Upper lobe of left lung (tissue), 6 donors: ENCODE measurements around the gene CTR9. TPM values are rescaled to one million over a fixed set of nuclear protein-coding genes. Genes with fewer than 3 reads are reported as not detected.
"Not testable (repeated sequence)": the region's sequence is repeated elsewhere in the genome, so short reads cannot be mapped to it uniquely, and the experiment has no call there.

ENCODE experiments used
- ATAC-seq, 2 donors: fragments of 200-7000 bp; cut with Tn5 transposase; one replicate each; pipeline ENCODE4 v1.9.1; 2022; ENCODE audit warnings: mild to moderate bottlenecking in 2 of 2, moderate library complexity in 2 of 2; ENCODE audit not compliant: low FRiP score in 2 of 2
- DNase-seq, 2 donors: peaks; one replicate each; pipeline ENCODE4 v3.0.0-alpha.2; 2019 to 2020
- H3K27ac ChIP-seq, 4 donors: fragments of 200-600 bp; sonication (generic); one replicate each; pipeline ENCODE4 v1.5.1; 2016 to 2019
- H3K27me3 ChIP-seq, 4 donors: fragments of 200-600 bp; sonication (generic); one replicate each; pipeline ENCODE4 v1.5.1; 2017 to 2019
- H3K36me3 ChIP-seq, 4 donors: fragments of 200-600 bp; sonication (generic); one replicate each; pipeline ENCODE4 v1.5.1; 2016 to 2019
- H3K4me1 ChIP-seq, 4 donors: fragments of 200-600 bp; sonication (generic); one replicate each; pipeline ENCODE4 v1.5.1; 2018 to 2019
- H3K4me3 ChIP-seq, 4 donors: fragments of 200-600 bp; sonication (generic); one replicate each; pipeline ENCODE4 v1.5.1; 2017 to 2019; ENCODE audit warnings: mild to moderate bottlenecking in 2 of 4, moderate library complexity in 1 of 4
- H3K9me3 ChIP-seq, 4 donors: fragments of 200-600 bp; sonication (generic); one replicate each; pipeline ENCODE4 v1.5.1; 2018 to 2019
- CTCF ChIP-seq, 6 experiments: fragments of 450-650 bp in 4 of 6; fragments of 200-600 bp in 2 of 6; sonication (generic) in 2 of 6; IDR thresholded peaks; one replicate each; pipeline ENCODE4 v1.5.1; 2016 to 2019; ENCODE audit warnings: antibody characterized with exemption in 6 of 6
- EP300 ChIP-seq, 4 donors: sonication (generic); formaldehyde crosslinking; IDR thresholded peaks; one replicate each; pipeline ENCODE4 v1.5.1; 2017; ENCODE audit warnings: antibody characterized with exemption in 4 of 4, control low read depth in 2 of 4
- POLR2A ChIP-seq, 4 donors: fragments of 450-650 bp; IDR thresholded peaks; one replicate each; pipeline ENCODE4 v1.5.1; 2016 to 2017; ENCODE audit warnings: antibody characterized with exemption in 4 of 4, mild to moderate bottlenecking in 2 of 4
- POLR2AphosphoS5 ChIP-seq, 2 donors: sonication (generic); formaldehyde crosslinking; IDR thresholded peaks; one replicate each; pipeline ENCODE4 v1.5.1; 2017; ENCODE audit warnings: antibody characterized with exemption in 2 of 2
- WGBS, 2 donors: methylation state at CpG; one replicate each; pipeline ENCODE4 v1.1.5; 2017 to 2018; 5-methylcytosine and 5-hydroxymethylcytosine counted together
- total RNA-seq, 6 donors: library from RNA; depleted of rRNA in 4 of 6; stranded (reverse); fragments of >200 nt in 4 of 6; gene quantifications; one replicate each; pipeline versions ENCODE4 v1.1.0 to v1.2.1, GENCODE V29; 2016 to 2021
- donor health status: DM: no; HTN: no; CAD: no; lungs with moderate emphysema.
- donor health status: DM: no; HTN: yes; CAD: no; lungs with severe emphysema.

CTR9 gene
- total RNA-seq, 6 donors from 2014 or later = 9.9 to 35.4 (median 26.9) TPM

GRCh38 chr11:10813945-10814344 is 62.9 kb downstream of the CTR9 start:
- no peaks in the 10 kb centered on the region for H3K36me3 ChIP-seq
- no peaks in the 10 kb centered on the region for H3K9me3 ChIP-seq
- ATAC-seq = no peak
- no peak for TF ChIP-seq EP300 (IDR thresholded peaks at IDR 0.05)
- TF ChIP-seq POLR2A (IDR thresholded peaks at IDR 0.05) = no peak
- TF ChIP-seq CTCF (IDR thresholded peaks at IDR 0.05) = no peak
- TF ChIP-seq POLR2AphosphoS5 (IDR thresholded peaks at IDR 0.05) = no peak
- no peak for DNase-seq
- no peak overlapping the region for H3K27ac ChIP-seq
- no peak overlapping the region for H3K4me3 ChIP-seq
- H3K4me1 ChIP-seq = peaks cover 5 to 9% (median 6%) of the 10 kb centered on the region in 4 donors
- H3K27me3 ChIP-seq = no peaks in the 10 kb centered on the region

GRCh38 chr11:10818594-10818993 is 67.5 kb downstream of the CTR9 start:
- no peak for ATAC-seq
- Histone ChIP-seq H3K9me3 (no peaks in the 10 kb centered on the region), H3K4me3 (no peak overlapping the region), H3K36me3 (no peaks in the 10 kb centered on the region), H3K27ac (no peak overlapping the region), H3K27me3 (no peaks in the 10 kb centered on the region), H3K4me1 (no peaks in the 10 kb centered on the region)
- TF ChIP-seq POLR2AphosphoS5 (IDR thresholded peaks at IDR 0.05) (no peak), EP300 (IDR thresholded peaks at IDR 0.05) (no peak), CTCF (IDR thresholded peaks at IDR 0.05) (no peak), POLR2A (IDR thresholded peaks at IDR 0.05) (no peak)
- DNase-seq = no peak
- WGBS, 2 donors = 92 to 95% methylated on average over 1 of the region's 1 CpG

DNA sequence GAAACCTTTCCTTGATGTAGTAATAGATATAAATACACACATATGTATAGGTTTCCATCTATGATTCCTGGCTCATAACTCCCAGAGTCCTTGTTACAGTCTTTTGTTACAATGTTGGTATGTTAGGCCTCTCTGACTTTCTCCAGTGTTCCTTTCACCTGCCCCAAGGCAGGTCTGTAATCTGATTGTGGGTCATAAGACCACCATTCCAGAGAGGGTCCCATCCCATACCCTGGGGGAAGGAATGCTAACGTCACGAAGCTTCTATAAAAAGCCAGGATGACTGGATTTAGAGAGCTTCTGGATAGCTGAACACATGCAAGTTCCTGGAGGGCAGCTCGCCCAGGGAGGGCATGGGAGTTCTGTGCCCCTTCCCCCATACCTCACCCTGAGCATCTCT is 71.4 kb downstream of the CTR9 start:
- not testable (repeated sequence) for H3K9me3 ChIP-seq, H3K27ac ChIP-seq, H3K4me1 ChIP-seq, H3K4me3 ChIP-seq, DNase-seq, H3K27me3 ChIP-seq, H3K36me3 ChIP-seq, ATAC-seq
- 90 to 95% methylated on average over 2 to 3 of the region's 3 CpGs for WGBS, 2 donors

- 44 to 62% methylated on average over 2 of the region's 2 CpGs for WGBS, 2 donors
- no peak for TF ChIP-seq POLR2A (IDR thresholded peaks at IDR 0.05)
- no peak for TF ChIP-seq POLR2AphosphoS5 (IDR thresholded peaks at IDR 0.05)
- TF ChIP-seq CTCF (IDR thresholded peaks at IDR 0.05) = no peak
- TF ChIP-seq EP300 (IDR thresholded peaks at IDR 0.05) = no peak
- Histone ChIP-seq H3K4me1 (no peaks in the 10 kb centered on the region), H3K27me3 (no peaks in the 10 kb centered on the region), H3K27ac (peak overlapping the region in 1 of 4 donors; percentile 4), H3K4me3 (no peak overlapping the region), H3K9me3 (no peaks in the 10 kb centered on the region), H3K36me3 (no peaks in the 10 kb centered on the region)
- no peak for DNase-seq
- ATAC-seq = no peak
Observed at GRCh38 chr11:10823152-10823579, 72.1 kb downstream of the CTR9 start.

GRCh38 chr11:10824888-10825287 is 73.8 kb downstream of the CTR9 start:
- no peak overlapping the region for H3K27ac ChIP-seq
- no peaks in the 10 kb centered on the region for H3K36me3 ChIP-seq
- DNase-seq (no peak), ATAC-seq (no peak)
- WGBS, 2 donors = 39 to 46% methylated on average over 3 of the region's 3 CpGs
- no peaks in the 10 kb centered on the region for H3K4me1 ChIP-seq
- H3K27me3 ChIP-seq = no peaks in the 10 kb centered on the region
- TF ChIP-seq CTCF (IDR thresholded peaks at IDR 0.05) (no peak), POLR2A (IDR thresholded peaks at IDR 0.05) (no peak), EP300 (IDR thresholded peaks at IDR 0.05) (no peak), POLR2AphosphoS5 (IDR thresholded peaks at IDR 0.05) (no peak)
- no peak overlapping the region for H3K4me3 ChIP-seq
- no peaks in the 10 kb centered on the region for H3K9me3 ChIP-seq
